NCI-H2107 treated with DMSO at 0.1 percent for 48 hours (cell line): ENCODE measurements around the gene ANKRD11.
"Not testable (repeated sequence)": the region's sequence is repeated elsewhere in the genome, so short reads cannot be mapped to it uniquely, and the experiment has no call there.

Source experiments
- DNase-seq: peaks from one replicate; lab custom pipeline; 2025; ENCODE audit not compliant: unreplicated experiment; lab: John Stamatoyannopoulos, UW

ANKRD11 gene

GRCh38 chr16:89306457-89307420, 183.6 kb downstream of the ANKRD11 start:
- DNase-seq, result not testable (repeated sequence)

DNA sequence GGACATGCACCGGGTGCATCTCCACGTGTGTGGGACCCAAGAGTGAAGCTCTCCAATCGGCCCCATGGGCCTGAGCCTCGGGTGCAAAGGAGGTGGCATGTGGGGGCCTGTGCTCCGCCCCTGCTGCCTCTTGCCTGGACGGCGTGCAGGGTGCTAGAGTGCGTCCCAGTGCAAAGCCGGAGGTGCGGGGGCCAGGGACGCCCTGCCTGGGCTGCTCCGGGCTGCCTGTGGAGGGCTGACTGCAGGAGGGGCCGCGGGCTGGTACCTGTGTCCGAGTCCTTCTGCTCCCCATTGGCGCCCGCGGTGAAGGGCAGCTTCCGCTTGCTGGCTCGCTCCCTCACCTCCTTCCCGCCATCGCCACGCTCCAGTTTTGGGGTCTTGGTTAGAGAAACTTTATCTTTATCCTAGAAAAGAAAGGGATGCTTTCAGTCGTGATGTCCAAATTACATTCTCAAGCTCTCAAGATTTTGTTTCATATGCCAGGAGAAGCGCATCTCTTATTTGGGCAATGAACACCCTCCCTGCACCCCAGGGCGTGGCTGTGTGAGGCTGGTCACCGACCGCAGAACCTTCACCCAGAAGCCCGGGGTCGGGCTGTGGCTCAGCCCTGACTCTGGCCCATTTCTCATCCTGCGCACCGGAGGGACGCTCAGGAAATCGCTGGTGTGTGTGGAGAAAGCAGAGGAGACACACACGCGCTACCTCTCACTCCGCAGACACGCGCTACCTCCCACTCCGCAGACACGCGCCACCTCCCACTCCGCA, 185.2 kb downstream of the ANKRD11 start:
- DNase-seq, result no peak

- DNase-seq, result no peak
Measured at GRCh38 chr16:89304181-89304851, 186.0 kb downstream of the ANKRD11 start.

DNA sequence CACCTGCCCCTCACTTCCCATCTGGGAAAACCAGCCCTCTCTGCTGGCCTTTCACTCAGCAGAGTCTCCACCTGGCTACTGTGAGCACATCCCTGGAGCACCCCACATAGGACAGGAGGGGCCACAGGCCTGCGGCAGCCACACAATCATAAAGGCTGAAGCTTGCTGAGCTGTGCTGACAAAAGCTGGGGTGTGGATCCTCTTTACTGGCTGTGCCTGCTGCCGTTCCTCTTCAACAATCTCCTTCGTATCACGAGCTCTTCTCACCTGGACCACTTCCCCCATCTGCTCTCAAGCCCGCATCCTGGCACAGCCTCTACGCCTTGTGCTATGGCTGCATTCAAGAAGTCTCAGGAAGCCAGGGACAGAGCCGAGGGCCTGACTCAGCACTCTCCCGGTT, 186.7 kb downstream of the ANKRD11 start:
- no peak for DNase-seq

DNA sequence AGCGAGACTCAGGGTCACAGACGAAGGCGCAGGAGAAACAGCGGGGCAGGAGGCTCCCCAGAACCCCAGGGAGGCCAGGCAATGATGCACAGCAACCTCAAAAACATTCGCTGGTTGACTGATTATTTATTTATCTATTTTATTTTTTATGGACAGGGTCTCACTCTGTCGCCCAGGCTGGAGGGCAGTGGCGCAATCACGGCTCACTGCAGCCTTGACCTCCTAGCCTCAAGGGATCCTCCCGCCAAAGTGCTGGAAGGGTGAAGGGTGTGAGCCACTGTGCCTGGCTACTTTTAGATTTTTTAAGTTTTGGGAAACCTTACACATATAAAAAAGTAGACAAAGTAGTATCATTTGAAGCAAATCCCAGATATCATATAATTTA, 189.4 kb downstream of the ANKRD11 start:
- DNase-seq, result no peak

GRCh38 chr16:89300311-89300975, 189.9 kb downstream of the ANKRD11 start:
- no peak for DNase-seq

DNA sequence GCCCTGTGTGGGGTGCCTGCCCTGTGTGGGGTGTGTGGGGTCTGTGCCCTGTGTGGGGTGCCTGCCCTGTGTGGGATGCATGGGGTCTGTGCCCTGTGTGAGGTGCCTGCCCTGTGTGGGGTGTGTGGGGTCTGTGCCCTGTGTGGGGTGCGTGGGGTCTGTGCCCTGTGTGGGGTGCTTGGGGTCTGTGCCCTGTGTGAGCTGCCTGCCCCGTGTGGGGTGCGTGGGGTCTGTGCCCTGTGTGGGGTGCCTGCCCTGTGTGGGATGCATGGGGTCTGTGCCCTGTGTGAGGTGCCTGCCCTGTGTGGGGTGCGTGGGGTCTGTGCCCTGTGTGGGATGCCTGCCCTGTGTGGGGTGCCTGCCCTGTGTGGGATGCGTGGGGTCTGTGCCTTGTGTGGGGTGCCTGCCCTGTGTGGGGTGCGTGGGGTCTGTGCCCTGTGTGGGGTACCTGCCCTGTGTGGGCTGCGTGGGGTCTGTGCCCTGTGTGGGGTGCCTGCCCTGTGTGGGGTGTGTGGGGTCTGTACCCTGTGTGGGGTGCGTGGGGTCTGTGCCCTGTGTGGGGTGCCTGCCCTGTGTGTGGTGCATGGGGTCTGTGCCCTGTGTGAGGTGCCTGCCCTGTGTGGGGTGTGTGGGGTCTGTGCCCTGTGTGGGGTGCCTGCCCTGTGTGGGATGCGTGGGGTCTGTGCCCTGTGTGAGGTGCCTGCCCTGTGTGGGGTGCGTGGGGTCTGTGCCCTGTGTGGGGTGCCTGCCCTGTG, 190.8 kb downstream of the ANKRD11 start:
- DNase-seq, result not testable (repeated sequence)

GRCh38 chr16:89298623-89299225, 191.6 kb downstream of the ANKRD11 start:
- DNase-seq, result no peak

DNA sequence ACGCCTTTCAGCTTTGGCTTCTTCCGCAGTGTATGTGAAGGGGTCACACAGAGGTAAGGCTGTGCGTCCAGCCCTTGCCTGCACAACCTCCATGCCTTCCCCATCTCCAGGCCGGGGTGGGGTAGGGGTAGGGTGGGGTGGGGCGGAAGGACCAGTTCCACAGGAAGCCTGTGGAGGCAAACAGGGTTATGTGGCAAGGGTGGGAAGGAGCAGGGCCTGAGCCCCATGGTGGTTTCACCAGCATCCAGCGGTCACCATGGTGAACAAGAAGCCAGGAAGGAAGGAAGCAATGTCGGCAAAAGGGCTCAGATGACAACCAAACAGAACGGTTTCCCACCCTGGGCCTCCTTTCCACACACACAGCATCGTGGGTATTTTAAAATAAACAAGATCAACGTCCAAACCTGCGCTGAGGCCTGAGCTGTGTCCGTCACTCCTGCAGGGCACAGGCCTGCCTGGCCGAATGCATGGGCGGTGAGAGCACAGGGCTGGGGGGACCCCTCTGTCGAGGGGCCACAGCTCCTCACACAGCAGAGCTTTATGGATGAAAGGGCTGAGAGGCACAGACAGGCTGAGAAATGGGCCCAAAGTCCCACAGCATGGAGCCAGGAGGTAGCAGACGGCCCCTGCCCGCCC, 192.3 kb downstream of the ANKRD11 start:
- DNase-seq, result no peak

DNA sequence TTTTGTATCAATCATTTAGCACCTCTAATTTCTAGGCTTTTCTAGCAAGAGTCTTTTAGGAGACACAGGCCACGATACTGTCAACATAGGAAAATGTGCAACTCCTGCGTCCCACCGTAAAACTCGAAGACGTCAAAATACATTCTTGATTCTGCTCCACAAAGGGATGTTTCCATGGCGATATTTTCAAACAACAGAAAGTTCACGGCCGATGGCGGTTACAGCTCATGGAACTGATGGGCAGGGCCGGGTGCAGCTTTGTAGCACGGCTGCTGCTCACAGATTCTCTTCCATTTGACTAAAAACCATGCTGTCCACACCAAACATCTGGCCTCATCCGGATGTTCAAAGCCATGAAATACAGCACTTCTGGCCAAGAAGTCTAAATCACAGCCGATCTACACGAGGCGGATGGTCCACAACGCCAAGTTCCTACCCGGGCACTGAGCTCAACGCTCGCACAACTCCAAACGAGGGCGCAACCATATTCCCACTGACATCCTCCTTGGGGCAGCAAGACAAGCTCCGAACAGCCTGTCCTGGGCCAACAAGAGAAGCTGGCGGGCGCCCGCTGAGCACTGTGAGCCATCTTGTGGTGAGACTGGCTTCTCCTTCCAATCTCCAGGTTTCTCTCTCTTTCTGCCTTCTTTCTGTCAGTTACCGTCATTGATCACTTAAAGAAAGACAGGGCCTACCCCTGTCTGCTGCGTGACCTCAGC, 193.0 kb downstream of the ANKRD11 start:
- no peak for DNase-seq

GRCh38 chr16:89295915-89296314, 194.4 kb downstream of the ANKRD11 start:
- DNase-seq, result no peak

GRCh38 chr16:89295071-89295900, 195.1 kb downstream of the ANKRD11 start:
- no peak for DNase-seq

DNA sequence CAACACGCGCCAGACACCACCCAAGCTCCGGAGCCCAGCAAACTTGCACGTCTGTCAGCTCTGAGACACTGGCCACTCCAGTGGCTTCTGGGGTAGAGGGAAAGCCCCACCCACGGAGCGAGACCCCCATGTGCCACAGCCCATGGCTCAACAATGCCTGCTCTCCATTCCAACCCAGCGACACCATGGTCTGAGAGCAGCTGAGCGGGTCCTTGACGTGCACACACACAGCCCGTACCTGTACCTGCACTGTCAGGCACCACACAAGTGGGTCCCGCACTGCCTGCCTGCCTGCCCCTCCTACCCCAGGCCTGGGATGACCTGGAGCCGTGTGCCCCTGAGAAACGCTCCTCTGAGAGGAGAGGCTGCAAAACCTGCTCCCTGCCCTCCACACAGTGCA, 195.9 kb downstream of the ANKRD11 start:
- DNase-seq, result no peak

DNA sequence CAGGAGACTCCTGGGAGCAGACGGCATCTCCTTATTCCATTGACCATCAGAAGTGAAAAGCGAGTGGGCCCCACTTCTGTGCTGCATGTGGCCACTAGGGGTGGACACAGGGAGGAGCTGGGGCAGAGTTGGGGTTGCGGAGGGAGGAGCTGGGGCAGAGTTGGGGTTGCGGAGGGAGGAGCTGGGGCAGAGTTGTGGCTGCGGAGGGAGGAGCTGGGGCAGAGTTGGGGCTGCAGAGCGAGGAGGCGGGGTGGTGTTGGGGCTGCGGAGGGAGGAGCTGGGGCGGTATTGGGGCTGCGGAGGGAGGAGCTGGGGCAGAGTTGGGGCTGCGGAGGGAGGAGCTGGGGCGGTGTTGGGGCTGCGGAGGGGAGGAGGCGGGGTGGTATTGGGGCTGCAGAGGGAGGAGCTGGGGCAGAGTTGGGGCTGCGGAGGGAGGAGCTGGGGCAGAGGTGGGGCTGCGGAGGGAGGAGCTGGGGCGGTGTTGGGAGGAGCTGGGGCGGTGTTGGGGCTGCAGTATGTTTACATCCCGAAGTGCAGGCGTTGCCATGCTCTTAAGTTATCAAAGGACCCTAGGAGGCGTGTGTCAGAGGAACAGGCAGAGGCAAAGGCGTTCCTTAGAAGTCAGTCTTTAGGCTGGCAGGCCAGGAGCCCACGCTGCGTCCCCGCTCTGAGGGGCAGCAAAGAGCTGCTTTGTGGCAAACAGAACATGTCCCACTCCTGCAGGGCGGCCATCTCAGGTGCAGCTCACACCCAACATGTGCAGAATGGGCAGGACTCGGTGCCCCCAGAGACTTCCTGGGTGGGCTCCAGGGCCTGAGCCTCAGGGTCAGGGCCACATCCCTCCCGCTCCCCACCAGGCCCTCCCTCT, 196.9 kb downstream of the ANKRD11 start:
- DNase-seq, result no peak

- DNase-seq, result no peak
Measured at GRCh38 chr16:89292443-89293078, 197.8 kb downstream of the ANKRD11 start.

DNA sequence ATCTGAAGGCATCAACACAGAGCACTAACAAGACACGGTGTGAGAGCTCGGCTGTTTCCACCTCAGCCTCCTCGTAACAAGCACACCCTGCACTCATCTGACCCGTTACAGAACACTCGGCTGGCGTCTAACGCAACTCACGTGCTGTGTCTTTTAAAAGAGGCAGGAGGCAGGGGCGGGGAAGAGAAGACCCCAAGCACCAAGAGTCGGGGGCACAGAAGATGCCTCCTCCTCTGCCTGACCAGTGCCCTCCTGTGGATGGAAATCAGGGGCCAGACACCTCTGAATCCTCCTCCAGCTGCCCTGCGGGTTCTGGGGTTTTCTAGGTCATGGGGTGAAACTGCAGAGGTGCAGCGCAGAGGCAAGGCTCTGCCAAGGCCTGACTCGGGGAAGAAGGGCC, 198.6 kb downstream of the ANKRD11 start:
- DNase-seq, result no peak
